ENCODE data around the gene NDUFA12. TPM values are rescaled to one million over a fixed set of nuclear protein-coding genes. Genes with fewer than 3 reads are reported as not detected.

Gene NDUFA12
- 65.4 TPM for total RNA-seq

GRCh38 chr12:95003213-95003920 is at the start of gene NDUFA12:
Gene NDUFA12 (minus strand): TSS chr12:95003697. CDS start chr12:95003680, 17 bp downstream.

Other genes with a start within 250 kb of the NDUFA12 start
- 84.2 TPM for gene NR2C1, start 69.9 kb upstream of the NDUFA12 start, total RNA-seq
- gene FGD6, start 213.8 kb upstream of the NDUFA12 start, total RNA-seq, result 14.1 TPM
- 326 TPM for gene VEZT, start 214.1 kb upstream of the NDUFA12 start, total RNA-seq

Measured in parietal lobe (tissue), 1 donor.